Keratinocyte (primary cell): ENCODE data around the gene WRNIP1.

Experiments used
- EZH2 ChIP-seq: IDR thresholded peaks from one replicate; pipeline ENCODE4 v1.6.1; 2012; ENCODE audit warnings: inconsistent platforms, mild to moderate bottlenecking, low read length, moderate library complexity
- TF ChIP-seq, protein P1 (sequence below), 3 experiments: IDR thresholded peaks in 1 of 3; conservative IDR thresholded peaks in 1 of 3; optimal IDR thresholded peaks in 1 of 3; 2 replicates in 2 of 3; 3 replicates in 1 of 3; pipeline versions ENCODE3 to v1.5.1; 2011; ENCODE audit warnings: low read length in 3 of 3, mild to moderate bottlenecking in 3 of 3, moderate library complexity in 2 of 3, control low read depth in 1 of 3, inconsistent platforms in 1 of 3; ENCODE audit not compliant: insufficient read depth in 2 of 3; ENCODE audit errors: extremely low read depth in 1 of 3

DNA sequence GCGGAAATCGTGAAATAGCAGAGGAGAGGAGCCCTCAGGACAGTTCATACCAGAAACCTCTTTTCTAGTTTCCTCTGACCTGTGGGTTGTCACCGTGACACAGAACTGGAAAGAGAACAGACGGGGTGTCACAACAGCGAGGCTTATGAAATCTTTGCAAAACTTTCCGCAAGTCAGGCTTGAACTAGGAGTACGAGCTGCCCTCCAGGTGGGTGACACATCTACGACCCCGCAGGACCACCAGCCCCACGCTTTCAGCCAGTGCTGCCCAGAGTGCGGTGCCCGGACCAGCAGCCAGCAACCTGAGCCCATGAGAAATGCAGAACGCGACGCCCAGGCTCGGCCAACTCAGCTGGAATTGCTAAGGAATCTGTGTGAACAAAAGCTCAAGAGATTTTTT, 30.8 kb downstream of the WRNIP1 start:
- TF ChIP-seq, protein P1, sequence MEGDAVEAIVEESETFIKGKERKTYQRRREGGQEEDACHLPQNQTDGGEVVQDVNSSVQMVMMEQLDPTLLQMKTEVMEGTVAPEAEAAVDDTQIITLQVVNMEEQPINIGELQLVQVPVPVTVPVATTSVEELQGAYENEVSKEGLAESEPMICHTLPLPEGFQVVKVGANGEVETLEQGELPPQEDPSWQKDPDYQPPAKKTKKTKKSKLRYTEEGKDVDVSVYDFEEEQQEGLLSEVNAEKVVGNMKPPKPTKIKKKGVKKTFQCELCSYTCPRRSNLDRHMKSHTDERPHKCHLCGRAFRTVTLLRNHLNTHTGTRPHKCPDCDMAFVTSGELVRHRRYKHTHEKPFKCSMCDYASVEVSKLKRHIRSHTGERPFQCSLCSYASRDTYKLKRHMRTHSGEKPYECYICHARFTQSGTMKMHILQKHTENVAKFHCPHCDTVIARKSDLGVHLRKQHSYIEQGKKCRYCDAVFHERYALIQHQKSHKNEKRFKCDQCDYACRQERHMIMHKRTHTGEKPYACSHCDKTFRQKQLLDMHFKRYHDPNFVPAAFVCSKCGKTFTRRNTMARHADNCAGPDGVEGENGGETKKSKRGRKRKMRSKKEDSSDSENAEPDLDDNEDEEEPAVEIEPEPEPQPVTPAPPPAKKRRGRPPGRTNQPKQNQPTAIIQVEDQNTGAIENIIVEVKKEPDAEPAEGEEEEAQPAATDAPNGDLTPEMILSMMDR (optimal IDR thresholded peaks at IDR 0.05 in 1 of 3, IDR thresholded peaks at IDR 0.05 in 1 of 3, conservative IDR thresholded peaks at IDR 0.05 in 1 of 3; ENCODE audit: extremely low read depth in 1 of 3, insufficient read depth in 2 of 3, low read length in 3 of 3), result no peak
- no peak for TF ChIP-seq EZH2
